HL-60 (cell line): ENCODE results near the gene C5orf52.
"Not testable (repeated sequence)": the region's sequence is repeated elsewhere in the genome, so short reads cannot be mapped to it uniquely, and the experiment has no call there.

Source experiments
- DNase-seq, 2 experiments: peaks; one replicate each; pipeline ENCODE4 v3.0.0-alpha.2; 2010 to 2020; ENCODE audit warnings: low read depth in 1 of 2, low spot score in 1 of 2
- H3K27ac ChIP-seq: fragments of 250-450 bp; sonication (Bioruptor Pico); replicated peaks from 2 replicates; pipeline ENCODE4 v1.5.1; 2020; ENCODE audit warnings: mild to moderate bottlenecking, moderate library complexity
- H3K27me3 ChIP-seq: fragments of 250-450 bp; sonication (Bioruptor Pico); 2 replicates; pipeline ENCODE4 v1.5.1; 2021; ENCODE audit warnings: mild to moderate bottlenecking, moderate library complexity; ENCODE audit not compliant: insufficient read depth, poor library complexity, severe bottlenecking
- H3K4me3 ChIP-seq: replicated peaks from 2 replicates; pipeline ENCODE4 v1.5.1; 2011; ENCODE audit warnings: mild to moderate bottlenecking, control low read depth, low read length; ENCODE audit not compliant: insufficient read depth
- CTCF ChIP-seq: IDR thresholded peaks from one replicate; pipeline ENCODE4 v1.5.1; 2011; ENCODE audit warnings: low read length, control low read depth, inconsistent platforms; ENCODE audit not compliant: insufficient read depth
- GABPA ChIP-seq: IDR thresholded peaks from 2 replicates; pipeline ENCODE4 v1.6.1; 2012; ENCODE audit warnings: low read depth
- POLR2AphosphoS5 ChIP-seq: IDR thresholded peaks from 2 replicates; pipeline ENCODE4 v1.6.1; 2012; ENCODE audit warnings: low read depth
- REST ChIP-seq: IDR thresholded peaks from 2 replicates; pipeline ENCODE4 v1.6.1; 2012; ENCODE audit warnings: low read depth; ENCODE audit not compliant: insufficient replicate concordance
- SPI1 ChIP-seq: IDR thresholded peaks from 2 replicates; pipeline ENCODE4 v1.6.1; 2012; ENCODE audit warnings: low read depth, mild to moderate bottlenecking, borderline replicate concordance

C5orf52 gene

DNA sequence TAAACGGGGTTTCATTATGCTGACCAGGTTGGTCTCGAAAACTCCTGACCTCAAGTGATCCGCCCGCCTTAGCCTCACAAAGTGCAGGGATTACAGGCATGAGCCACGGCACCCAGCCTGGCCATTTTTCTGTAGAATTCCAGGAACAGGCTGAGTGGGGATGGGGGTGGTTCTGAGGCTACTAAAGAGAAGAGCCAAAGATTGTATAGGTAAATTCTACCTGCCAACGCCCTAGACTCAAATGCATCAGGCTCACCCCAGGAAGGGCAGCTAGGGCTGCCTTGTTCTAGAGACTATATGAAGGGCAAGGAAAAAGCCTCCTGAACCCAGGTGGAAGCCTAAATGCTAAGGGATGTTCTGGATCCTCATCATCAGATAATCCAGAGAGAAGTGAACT is 1.6 kb upstream of the C5orf52 start:
- Histone ChIP-seq H3K27me3 (peaks cover 30% of the 10 kb centered on the region), H3K27ac (no peak overlapping the region), H3K4me3 (no peak overlapping the region)
- no peak for DNase-seq
- TF ChIP-seq REST = no peak

DNA sequence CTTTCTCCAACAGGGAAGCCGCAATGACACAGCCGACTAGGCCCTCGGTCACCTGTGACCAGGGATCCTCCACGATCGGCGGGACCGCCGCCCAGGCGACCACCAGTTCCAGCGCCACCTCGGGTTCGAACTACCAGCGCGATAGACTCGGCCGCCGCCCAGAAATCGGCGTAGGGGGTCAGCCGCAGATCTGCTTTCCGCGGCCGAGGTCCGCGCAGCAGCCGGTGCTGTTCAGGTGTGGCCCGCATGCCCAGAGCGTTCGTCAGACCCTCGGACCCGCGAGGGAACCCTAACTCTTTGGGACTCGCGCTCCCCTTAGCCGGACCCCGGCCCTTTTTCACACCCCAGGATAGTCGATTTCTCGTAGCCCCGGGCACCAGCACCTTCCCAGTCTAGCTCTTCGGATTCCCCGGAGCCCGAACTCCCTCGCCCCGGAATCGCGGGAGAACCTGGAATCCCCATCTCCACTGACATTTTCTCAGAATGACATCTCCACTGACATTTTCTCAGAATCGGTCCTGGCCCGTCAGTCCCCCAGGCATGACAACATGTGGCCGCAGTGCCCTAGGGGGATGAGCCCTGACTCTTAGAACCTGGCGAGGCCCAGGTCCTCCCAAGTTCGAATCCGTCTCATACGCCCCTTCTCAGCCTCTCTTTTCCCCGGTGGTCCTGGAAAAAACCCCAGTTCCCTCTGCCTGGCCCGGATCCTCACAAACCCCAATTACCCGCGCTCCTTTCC is 428 bp downstream of the C5orf52 start:
- Histone ChIP-seq H3K4me3 (peak overlapping the region; percentile 42; the same call in 1 of the 2 replicates), H3K27me3 (peaks cover 30% of the 10 kb centered on the region), H3K27ac (no peak overlapping the region)
- DNase-seq = no peak
- TF ChIP-seq SPI1 (no peak), GABPA (no peak)

GRCh38 chr5:157672976-157673375 is 1.6 kb downstream of the C5orf52 start:
- H3K27ac ChIP-seq = no peak overlapping the region
- TF ChIP-seq POLR2AphosphoS5 = no peak
- no peak for TF ChIP-seq GABPA
- no peak for TF ChIP-seq CTCF
- TF ChIP-seq SPI1 = no peak
- TF ChIP-seq REST = no peak
- H3K4me3 ChIP-seq = no peak overlapping the region
- no peak for DNase-seq
- peaks cover 30% of the 10 kb centered on the region for H3K27me3 ChIP-seq

GRCh38 chr5:157674351-157674750 is 3.0 kb downstream of the C5orf52 start:
- not testable (repeated sequence) for H3K27ac ChIP-seq, H3K4me3 ChIP-seq, DNase-seq
- H3K27me3 ChIP-seq = peaks cover 30% of the 10 kb centered on the region

DNA sequence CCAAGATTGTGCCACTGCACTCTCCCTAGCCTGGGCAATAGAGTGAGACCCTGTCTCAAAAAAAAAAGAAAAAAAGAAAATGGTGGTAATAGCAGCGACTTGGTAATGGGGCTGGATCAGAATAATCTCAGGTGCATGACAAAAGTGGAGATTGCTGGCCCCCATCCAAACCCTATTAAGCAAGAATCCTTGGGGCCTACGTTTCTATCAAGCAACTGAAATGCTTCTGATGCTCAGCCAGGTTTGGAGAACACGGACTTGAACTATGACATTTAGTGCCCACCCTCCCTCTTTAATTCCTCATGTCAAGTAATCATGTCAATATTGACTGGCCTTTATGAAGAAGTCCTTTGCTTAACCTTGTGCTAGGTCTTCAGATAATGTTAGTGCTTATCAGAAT is 6.6 kb downstream of the C5orf52 start:
- H3K27ac ChIP-seq = no peak overlapping the region
- no peak for DNase-seq
- peaks cover 2% of the 10 kb centered on the region for H3K27me3 ChIP-seq
- no peak for TF ChIP-seq SPI1
- no peak for TF ChIP-seq CTCF
- TF ChIP-seq REST = no peak
- TF ChIP-seq POLR2AphosphoS5 = no peak
- no peak for TF ChIP-seq GABPA
- H3K4me3 ChIP-seq = no peak overlapping the region
